Epithelial cell of esophagus (primary cell): ENCODE results near the gene SRF.
"Not testable (repeated sequence)": the region's sequence is repeated elsewhere in the genome, so short reads cannot be mapped to it uniquely, and the experiment has no call there.

Source experiments
- DNase-seq: peaks from one replicate; pipeline ENCODE4 v3.0.0; 2010; ENCODE audit warnings: low read depth
- H3K4me3 ChIP-seq: 2 replicates; pipeline ENCODE4 v1.5.1; 2011; ENCODE audit warnings: mild to moderate bottlenecking, low read length, control low read depth
- CTCF ChIP-seq: IDR thresholded peaks from 2 replicates; pipeline ENCODE4 v1.5.1; 2011; ENCODE audit warnings: low read depth, mild to moderate bottlenecking, low read length, control low read depth, inconsistent platforms; ENCODE audit not compliant: insufficient read depth; ENCODE audit errors: missing control alignments

Gene SRF

DNA sequence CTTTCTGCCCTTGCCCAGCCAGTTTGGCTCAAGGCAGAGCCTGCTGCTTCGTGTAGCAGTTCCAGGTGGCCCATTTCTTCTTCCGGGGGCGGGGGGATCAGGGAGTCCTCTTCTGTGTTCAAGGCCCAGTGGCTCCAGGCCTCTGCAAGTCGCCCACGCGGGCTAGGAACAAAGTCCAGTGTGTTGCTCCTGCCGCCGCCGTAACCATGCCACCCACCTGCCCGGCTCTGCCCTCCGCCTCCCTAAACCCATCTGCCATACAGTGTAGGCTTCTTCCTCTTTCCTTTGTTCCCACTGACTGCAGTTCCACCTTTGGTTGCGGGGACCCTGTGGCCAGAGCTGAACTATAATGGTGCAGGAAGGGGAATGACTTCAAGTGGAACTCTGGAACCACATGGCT is 43.9 kb upstream of the SRF start:
- DNase-seq: no peak
- H3K4me3 ChIP-seq: no peak overlapping the region
- no peak for TF ChIP-seq CTCF

DNA sequence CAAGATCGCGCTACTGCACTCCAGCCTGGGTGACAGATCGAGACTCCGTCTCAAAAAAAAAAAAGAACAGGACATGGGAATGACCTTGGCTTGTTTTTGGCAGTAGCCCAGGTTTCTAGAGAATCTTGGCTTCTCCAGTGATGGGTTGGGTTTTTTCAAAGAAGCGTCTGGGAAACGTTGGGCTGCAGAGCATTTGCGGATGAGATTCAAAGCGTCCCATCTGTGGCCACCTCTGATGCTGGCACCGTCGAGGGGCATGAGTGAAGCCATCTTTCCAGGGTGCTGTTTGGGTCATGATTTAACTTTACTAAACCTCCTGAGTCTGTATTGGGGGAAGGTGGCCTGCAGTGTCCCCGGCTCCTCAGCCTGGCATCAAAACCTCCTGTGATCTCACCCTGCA is 43.2 kb upstream of the SRF start:
- H3K4me3 ChIP-seq: no peak overlapping the region
- DNase-seq: no peak
- TF ChIP-seq CTCF: no peak

DNA sequence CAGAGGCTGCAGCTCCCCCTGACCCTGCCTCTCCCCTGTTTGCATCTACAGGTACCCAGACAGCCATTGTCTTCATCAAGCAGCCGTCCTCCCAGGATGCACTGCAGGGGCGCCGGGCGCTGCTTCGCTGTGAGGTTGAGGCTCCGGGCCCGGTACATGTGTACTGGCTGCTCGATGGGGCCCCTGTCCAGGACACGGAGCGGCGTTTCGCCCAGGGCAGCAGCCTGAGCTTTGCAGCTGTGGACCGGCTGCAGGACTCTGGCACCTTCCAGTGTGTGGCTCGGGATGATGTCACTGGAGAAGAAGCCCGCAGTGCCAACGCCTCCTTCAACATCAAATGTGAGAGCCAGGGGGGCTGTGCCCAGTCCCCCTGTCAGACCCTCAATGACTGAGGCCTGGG is 42.1 kb upstream of the SRF start:
- no peak for DNase-seq
- no peak for TF ChIP-seq CTCF
- H3K4me3 ChIP-seq: no peak overlapping the region

- no peak overlapping the region for H3K4me3 ChIP-seq
- DNase-seq: no peak
- peak; percentile 47 for TF ChIP-seq CTCF
Measured at GRCh38 chr6:43129434-43130194, 41.5 kb upstream of the SRF start.

DNA sequence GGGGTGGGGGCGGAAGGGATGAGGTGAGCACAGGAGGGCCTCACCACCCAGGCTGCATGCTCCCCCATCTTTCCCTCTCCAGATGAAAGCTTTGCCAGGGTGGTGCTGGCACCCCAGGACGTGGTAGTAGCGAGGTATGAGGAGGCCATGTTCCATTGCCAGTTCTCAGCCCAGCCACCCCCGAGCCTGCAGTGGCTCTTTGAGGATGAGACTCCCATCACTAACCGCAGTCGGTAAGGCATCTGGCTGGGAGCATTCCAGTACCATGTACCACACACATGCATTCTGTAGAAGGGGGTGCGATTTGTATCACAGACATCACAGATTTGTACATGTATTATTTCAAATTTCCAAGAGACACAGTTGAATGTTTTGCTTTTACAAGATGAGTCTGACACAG is 40.6 kb upstream of the SRF start:
- no peak for TF ChIP-seq CTCF
- H3K4me3 ChIP-seq: no peak overlapping the region
- DNase-seq: no peak

GRCh38 chr6:43131379-43131778 is 39.7 kb upstream of the SRF start:
- not testable (repeated sequence) for H3K4me3 ChIP-seq, DNase-seq

DNA sequence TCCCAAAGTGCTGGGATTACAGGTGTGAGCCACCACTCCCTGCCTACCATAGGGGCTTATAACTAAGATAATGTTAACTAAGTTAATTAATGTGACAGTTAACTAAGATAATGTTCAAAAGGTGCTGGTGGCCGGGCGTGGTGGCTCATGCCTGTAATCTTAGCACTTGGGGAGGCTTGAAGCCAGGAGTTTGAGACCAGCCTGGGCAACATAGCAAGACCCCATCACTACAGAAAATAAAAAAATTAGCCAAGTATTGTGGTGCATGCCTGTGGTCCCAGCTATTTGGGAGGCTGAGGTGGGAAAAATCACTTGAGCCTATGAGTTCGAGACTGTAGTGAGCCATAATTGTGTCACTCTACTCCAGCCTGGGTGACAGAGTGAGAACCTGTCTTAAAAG is 32.8 kb upstream of the SRF start:
- DNase-seq: no peak
- TF ChIP-seq CTCF: no peak

DNA sequence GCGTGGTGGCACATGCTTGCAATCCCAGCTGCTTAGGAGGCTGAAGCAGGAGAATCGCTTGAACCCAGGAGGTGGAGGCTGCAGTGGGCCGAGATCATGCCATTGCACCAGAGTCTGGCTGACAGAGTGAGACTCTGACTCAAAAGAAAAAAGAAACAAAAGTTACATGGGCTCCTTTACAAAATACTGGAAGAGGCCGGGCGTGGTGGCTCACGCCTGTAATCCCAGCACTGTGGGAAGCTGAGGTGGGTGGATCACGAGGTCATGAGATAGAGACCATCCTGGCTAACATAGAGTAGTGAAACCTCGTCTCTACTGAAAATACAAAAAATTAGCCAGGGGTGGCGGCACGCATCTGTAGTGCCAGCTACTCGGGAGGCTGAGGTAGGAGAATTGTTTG is 31.1 kb upstream of the SRF start:
- H3K4me3 ChIP-seq, DNase-seq: not testable (repeated sequence)

More for the DNA sequence above, 32.8 kb upstream of the SRF start:
- no peak overlapping the region for H3K4me3 ChIP-seq
